ENCODE results near the gene CA10. TPM values are rescaled to one million over a fixed set of nuclear protein-coding genes. Genes with fewer than 3 reads are reported as not detected.

Gene CA10
- total RNA-seq, 1 experiment from 2014 or later: not detected

DNA sequence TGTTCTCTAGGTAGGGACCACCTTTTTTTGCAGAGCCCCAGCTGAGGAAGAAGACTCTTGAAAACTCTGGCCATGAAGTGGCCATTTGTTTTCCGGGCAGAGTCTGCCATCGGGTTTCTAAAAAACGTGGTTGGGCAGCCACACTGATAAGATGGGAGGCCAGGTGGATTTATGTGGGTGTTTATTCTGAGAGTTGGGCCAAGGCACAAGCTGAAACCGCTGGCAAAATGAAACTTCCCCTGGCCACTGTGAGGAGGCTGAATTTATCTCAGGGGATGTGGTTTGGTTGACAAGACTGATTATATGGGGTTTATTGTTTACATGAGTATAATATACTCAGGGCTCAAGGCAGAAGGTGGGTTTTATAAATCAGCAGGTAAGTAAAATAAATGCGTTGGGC, 476.4 kb downstream of the CA10 start:
- DNase-seq (ENCODE audit: low read depth): no peak

DNA sequence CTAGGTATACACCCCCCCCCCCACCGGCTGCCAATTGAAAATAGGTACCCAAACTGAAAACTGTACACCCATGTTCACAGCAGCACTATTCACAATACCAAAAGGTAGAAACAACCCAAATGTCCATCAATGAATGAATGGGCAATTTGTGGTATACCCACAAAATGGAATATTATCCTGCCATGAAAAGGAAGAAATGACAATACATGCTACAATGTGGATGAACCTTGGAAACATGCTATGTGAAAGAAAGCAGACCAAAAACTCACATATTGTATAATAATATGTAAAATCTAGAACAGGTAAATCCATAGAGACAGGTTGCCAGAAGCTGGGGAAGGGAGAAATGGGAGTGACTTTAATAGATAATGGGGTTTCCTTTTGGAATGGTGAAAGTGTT, 480.6 kb downstream of the CA10 start:
- no peak for DNase-seq (ENCODE audit: low read depth)

DNA sequence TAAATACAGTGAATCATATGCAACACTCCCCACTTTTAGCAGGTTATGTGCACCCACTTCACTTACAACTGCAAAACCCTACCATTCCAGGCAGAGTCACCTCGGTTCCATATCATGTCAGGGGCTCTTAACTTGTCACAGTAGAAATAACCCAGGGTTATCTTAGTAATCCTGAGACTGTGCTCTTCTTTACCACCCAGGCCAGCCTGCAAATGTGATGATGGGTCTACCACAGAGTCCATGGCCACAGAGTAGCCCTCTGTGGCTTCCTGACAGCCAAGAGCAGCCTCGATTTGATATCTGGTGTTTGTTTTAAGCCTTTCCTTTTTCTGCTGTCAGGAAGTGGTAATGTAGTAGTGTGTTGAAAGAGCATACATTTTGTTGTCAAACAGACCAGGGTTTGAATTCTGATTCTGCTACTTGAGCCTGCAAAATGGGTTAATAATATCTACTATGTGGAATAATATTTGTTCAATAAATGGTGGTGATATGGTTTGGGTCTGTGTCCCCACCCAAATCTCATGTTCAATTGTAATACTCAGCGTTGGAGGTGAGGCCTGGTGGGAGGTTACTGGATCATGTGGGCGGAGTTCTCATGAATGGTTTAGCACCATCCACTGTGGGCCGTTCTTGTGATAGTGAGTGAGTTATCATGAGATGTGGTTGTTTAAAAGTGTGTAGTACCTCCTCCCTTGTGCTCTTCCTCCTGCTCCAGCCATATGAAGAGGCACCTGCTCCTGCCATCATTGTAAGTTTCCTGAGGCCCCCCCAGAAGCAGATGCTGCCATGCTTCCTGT, 481.6 kb downstream of the CA10 start:
- DNase-seq (ENCODE audit: low read depth): no peak

DNA sequence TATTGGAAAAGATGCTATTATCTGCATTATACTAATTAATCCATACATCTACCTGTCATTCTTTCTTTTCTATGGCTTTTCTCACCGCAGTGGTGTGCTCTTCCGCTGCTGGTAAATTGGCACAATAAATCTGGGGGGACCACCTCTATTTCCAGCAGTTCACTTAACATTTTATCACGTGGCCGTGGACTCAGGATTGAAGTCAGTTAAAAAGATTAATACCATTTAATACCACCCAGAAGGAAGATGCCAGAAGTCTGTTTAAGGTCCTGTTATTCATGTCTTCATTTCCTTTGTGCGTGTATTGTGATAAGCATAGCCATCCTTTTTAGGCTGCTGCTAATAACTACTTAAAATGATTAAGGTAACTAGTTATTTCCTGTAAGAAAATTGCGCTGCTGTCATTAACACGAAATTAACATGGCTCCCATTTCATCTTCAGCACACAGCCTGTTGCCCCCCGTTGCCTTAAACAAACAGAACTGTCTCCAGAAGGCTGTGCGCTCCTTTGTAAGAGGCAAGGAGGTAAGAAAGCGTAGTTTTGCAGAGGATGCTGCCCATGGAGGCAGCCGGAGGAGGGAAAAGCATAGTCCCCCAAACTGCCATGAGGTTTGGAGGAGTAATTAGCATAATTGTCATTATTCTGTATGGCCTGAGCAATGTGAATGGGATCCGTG, 483.8 kb downstream of the CA10 start:
- no peak for DNase-seq (ENCODE audit: low read depth)

DNA sequence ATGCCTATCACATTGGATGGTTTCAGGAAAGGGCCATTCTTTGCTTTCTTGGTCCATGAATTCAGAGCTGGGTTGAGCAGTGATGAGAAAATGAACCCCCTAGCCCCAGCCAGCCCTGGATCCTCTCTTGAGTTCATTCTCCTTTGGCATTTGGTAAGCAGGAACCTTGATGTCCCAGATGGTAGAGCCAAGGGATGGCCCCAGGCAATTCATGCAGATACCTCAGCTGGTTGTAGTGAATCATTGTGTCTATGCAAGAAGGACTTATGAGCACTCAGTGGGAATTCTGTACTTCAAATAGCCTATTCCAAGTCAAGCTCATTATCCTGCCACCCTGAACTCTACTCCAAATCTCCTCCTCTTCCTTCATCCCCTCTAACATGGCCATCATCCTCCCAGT, 485.4 kb downstream of the CA10 start:
- no peak for DNase-seq (ENCODE audit: low read depth)

DNA sequence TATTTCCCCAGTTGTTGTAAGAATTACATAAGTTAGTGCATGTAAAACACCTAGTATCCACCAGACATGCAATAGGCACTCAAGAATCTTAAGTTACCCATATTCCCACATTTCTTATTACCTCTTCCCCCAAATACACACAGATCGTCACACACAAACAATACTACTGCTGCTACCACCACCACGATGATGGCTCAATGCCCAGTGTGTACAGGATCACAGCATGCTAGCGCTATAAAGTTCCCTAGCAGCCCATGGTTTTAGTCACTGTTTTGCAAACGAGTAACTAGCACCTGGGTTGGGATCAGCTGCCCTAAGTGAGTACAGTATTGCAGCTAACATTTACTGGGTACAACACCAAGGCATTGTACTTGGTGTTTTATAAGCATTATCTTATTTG, 486.4 kb downstream of the CA10 start:
- no peak for DNase-seq (ENCODE audit: low read depth)

DNA sequence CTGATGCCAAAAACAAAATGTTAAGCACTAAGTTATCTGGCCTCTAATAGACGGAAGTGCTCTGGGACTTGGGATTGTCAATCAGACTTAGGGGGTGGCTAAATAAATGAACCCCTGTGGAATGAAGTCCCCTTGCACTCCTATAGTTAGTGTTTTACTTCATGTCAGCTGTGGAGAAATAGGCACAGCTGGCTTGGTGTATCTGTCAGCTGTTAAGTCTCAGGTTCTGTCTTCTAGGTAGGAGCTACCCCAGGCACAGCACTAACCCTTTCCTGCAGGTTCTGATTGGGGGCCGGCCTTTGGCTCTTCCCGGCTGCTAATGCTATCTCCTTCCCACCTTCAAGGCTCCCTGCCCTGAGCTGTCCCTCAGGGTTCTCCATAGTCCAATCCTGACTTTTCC, 487.6 kb downstream of the CA10 start:
- no peak for DNase-seq (ENCODE audit: low read depth)

DNA sequence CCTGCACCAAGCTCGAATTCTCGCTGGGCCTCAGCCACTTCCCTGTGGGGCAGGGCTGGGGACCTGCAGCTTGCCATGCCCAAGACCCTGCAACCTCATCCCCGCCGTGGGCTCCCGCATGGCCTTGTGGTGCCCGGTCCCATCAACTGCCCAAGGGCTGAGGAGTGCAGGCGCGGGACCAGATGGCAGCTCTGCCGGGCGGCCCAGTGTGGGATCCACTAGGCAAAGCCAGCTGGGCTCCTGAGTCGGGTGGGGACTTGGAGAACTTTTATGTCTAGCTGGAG, 489.6 kb downstream of the CA10 start:
- DNase-seq (ENCODE audit: low read depth): no peak

DNA sequence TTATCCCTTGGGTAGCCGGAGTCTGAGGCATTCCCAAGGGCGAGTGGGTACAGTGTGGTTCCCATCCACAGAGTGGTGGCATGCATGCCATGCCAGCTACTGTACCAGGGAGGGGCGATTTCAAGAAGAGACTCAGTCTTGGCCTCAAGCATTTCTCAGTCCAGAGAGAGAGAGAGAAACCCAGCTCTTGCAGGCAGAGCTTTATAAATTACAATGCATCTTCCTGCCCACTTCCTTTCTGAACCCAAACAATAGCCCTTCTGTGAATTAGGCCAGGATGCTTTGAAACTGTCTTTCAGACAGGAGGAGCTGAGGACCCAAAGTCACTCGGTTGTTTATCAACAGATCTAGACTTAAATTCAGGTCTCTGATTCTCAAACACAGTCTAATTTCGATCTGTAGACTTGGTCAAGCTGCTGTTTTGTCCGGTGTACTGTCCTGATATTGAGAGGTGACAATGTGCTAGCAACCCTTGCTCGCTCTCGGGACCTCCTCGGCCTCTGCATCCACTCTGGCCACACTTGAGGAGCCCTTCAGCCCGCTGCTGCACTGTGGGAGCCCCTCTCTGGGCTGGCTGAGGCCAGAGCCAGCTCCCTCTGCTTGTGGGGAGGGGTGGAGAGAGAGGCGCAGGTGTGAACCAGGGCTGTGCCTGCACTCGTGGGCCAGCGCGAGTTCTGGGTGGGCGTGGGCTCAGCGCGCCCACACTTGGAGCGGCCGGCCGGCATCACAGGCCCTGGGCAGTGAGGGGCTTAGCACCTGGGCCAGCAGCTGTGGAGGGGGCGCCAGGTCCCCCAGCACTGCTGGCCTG, 490.2 kb downstream of the CA10 start:
- DNase-seq (ENCODE audit: low read depth): no peak

DNA sequence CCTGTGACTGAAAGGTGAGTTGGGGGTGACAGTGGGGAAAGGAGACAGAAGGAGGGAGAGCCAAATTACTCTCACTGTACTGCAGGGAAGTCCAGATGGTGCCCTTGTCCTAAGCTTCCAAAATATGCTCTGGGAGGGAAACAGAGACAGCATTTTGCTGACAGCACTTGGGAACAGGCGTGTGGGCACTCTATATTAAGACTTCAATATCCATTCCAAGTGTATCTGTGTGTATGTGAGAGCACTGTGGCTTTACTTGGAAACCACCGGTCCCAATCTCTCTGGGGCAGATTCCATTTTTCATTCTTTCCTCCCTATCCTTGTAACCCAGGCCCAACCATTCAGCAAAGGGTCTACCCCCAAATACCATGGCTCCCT, 490.8 kb downstream of the CA10 start:
- no peak for DNase-seq (ENCODE audit: low read depth)

DNA sequence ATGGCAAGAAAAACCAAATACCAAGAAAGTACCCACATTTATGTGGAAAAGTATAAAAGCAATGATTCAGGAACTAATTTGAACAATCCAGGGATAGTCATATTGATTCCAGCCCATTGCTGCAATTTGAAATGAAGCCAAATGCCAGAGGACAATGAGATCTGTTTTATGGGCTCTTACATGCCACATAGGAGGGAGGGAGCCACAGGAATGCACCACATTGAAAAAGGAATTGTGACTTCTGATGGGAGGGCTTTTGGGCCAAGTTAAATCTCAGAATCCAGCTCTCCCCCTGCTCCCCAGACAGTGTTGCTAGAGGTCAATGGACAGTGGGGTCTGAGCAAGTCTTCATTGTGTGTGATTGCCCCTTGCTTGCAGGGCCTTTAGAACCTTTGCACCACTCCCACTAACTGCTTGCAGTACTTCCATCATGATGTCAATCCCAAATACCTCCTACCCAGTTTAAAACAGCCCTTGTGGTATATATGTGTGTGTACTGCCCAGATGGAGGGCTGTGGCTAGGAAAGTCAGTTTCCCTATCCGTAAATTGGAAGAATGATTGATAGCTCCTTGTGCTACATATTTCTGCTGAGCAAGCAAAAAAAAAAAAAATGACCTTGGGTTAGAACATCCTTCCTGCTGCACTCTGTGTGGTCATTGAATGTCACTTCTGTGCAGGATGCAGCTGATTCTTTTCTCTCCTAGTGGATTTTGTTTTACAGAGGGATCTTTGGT, 491.4 kb downstream of the CA10 start:
- DNase-seq (ENCODE audit: low read depth): no peak

DNA sequence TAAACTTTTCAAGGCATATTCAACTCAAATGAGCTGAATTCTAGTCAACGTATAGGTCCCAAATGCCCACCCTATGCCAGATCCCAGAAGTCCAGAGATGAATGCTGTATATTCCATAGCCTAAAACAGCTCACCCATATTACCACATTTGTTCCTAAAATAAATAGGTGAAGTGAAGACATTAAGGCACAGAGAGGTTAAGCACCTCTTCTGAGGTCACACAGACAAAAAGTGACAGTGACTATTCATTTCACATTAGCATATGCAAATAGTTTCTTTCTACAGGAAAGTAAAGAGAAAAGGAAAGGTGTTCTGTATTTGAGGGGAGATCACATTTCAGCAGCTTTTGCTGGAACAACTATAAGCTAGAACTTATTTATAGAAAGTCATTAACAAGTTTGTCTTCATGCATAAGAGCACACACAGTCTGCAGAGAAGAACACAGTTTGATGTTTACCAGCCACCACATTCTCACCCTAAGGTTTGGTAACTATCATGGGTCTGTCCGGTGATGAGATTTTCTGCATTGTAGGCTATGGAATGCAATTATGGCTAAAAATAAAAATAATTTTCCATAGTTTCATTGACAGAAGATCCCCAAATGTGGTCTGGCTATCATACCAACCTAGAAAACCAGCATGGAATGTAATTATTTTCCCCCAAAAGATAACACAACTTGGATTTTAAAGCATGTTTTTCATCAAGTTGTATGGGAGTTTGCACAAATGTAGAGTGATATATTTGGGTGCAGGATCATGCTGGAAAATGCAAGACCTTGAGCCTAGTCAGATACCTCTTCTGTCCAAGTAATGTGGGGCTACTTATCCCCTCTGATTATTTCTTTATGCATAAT, 496.1 kb downstream of the CA10 start:
- DNase-seq (ENCODE audit: low read depth): no peak

DNA sequence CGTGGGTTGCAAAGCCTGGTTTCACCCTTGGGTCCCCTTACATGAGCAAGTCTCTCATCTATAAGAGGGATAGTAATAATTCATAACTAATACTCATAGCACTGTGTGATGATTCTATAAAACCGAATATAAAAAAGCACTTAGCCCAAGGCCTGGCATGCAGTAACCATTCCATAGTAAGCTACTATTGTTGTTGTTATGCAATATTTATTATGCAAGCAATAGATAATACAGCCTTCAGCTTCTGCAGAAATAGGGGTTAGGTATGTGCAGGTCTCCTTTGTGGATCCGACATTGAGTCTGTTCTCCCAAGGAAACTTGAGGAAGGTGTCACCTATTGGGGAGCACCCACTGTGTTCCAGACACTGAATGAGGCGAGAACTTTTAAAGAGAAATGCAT, 497.1 kb downstream of the CA10 start:
- DNase-seq (ENCODE audit: low read depth): no peak

DNA sequence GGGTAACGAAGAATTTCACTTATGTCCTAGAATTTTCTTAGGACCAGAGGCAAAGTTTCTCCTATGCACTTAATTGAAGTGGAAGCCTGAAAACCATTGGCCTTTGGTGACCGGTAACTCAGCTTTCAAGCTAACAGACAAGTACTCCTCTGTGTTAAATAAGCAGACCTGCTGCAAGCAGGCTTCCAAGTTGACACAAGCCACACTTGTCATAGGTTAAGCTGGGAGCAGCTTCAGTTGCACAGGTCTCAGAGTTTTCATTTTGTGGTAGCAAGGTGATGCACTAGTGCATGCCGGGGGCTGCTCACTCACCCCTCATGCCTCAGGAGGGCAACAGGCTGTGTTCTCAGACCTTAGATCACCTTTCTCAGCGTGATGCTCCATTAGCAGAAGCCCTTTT, 498.2 kb downstream of the CA10 start:
- no peak for DNase-seq (ENCODE audit: low read depth)

DNA sequence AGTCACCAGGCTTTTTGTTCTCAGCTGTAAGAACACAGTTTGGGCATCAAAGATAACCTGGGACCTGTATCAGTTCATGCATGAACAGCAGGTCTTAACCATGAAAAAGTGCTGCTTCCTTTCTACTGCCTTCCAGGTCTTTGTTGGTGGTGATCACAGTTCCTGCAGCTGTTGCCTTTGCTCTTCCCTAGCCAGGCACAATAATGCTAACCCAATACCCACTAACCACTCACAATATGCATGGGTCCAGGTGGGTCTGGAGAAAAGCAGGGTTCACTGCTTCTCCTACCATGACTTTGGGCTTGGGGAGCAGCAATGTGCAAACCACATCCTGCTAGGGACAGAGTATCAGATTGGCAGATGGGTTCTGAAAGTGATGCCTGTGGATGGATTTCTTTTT, 501.3 kb downstream of the CA10 start:
- no peak for DNase-seq (ENCODE audit: low read depth)

DNA sequence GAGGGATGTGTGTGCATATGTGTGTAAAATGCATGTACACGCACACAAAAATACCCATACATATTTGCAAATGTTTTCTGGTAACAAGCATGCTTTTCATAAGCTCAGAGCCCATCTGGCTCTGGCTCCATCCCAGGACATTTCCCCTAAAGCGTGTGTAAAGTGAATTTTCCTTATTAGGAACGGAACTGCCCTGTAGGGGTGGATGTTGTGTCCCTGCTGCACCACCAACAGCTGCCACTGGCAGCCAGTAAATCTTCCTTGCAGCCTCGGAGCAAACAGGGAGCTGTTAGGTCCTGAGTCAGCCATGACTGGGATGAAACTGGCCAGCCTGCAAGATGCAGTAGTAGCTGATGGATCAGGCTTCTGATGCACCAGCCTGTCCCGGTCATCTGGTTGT, 504.6 kb downstream of the CA10 start:
- DNase-seq (ENCODE audit: low read depth): no peak

DNA sequence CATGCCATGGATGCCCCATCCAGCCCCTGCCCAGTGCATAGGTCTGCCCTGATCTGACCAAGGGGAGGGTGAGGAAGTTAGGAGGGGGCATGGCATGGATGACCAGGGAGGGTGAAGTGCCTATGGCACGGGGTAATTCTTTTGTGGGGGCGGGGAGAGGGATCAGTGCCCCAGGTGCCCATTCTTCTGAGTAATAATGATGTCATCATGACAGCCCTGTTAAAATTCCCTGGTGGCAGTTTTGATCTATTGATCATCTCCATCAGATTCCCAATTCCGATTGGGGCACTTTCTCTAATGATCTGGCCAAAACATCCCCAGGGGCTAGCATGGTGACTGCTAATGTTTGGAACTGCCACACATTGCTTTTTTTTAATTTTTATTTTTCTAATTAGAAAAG, 506.0 kb downstream of the CA10 start:
- DNase-seq (ENCODE audit: low read depth): no peak

DNA sequence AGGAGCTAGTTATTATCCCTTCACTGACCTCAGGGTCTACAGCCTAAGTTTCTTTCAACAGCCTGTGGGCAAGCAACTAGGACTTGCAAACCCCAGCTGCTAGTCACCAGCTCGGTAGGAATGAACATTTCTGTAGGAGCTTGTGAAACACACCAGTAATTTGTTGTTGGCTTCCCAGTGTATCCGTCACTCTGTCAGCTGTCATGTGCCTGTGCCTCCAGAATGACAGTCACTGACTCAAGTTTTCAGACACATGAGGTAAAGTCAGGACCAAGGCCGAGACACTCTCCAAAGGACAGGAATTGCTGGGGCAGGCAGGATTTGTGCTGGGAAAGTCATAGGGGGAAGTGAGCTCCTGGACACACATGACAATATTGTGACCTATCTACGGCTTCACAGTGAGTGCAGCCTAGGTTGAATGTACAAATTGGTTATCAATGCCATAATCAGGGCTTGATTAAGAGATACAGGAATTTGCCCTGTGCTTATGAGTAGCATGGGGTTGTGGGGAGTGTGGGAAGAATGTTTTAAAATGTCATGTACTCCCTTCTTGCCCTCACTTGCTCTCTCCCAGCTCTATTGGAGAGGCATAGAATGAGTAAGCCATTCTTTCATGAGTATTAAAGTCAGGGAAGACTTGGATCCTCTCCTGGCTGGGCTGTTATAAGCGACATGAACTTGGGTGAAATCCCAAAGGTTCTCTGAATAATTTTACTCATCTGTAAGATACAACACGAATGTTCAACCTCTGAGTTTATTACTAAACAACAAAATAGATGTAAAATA, 506.8 kb downstream of the CA10 start:
- DNase-seq (ENCODE audit: low read depth): no peak

DNA sequence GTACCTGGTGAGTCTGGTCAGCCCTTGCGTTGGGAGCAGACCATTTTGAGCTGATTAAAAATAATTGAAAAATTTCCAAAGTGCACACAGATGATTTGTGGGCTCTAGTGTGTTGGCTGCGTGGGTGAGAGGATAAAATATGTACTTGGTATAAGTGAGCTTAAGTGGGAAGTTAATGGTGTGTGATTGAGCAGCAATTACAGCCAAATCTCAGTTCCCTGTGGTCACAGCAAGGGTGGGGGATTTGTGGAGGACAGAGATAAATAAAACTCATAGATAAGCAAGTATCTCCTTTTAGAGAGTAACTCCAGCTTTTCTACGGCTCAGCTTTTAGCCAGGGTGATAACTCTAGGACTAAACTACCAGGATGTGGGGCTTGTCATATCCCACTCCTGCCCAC, 507.7 kb downstream of the CA10 start:
- DNase-seq (ENCODE audit: low read depth): no peak

DNA sequence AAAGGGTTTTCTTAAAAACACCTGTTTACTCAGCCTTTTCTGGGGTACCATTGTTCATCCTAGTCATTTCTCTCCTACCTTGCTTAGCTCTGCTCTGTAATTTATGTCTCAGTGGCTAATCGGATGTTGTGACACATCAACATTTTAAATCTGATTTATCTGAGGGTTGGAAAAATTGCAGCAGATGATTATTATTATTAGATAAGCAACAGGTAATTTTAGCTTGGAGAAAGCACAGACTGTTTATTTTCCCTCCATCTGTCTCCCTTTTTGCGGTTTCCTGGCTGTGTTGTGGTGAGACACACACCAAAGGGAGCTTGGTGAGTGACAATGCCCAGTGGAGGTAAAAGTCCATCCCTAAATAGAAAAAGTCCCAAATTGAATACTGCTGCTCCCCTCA, 508.3 kb downstream of the CA10 start:
- no peak for DNase-seq (ENCODE audit: low read depth)

DNA sequence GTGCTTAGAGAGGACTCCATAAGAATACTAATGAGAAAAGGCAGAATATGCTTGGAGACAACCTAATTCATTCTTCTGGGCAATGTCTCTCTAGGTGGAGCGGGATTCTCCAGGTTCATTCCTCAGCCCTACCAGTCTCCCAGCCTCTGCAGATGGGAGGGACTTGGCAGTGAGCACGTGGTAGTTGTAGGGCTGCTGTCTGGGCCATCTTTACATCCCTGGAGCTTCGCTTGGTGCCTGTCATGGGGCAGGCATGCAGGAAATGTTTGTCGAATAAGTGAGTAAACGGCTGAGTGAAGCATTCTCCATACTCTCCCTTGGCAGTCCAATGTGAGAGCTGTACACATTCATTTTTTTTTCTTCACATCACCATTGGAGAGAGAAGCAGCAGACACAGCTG, 510.7 kb downstream of the CA10 start:
- DNase-seq (ENCODE audit: low read depth): no peak

Measured in Daoy (cell line).